HepG2 (cell line): ENCODE data around the gene ANKDD1A. TPM values are rescaled to one million over a fixed set of nuclear protein-coding genes. Genes with fewer than 3 reads are reported as not detected.

Experiments used
- BORCS8-MEF2B ChIP-seq: sonication (generic); formaldehyde crosslinking; IDR thresholded peaks from 2 replicates; pipeline ENCODE4 v1.8.0; 2022; ENCODE audit warnings: mild to moderate bottlenecking, missing genetic modification reagents
- FOXA1 ChIP-seq, 2 experiments: fragments of 450-650 bp in 1 of 2; sonication (generic) in 1 of 2; formaldehyde crosslinking in 1 of 2; IDR thresholded peaks; 2 replicates each; pipeline versions ENCODE4 v1.4.0 to v1.6.1; 2016 to 2020; ENCODE audit warnings: missing genetic modification reagents in 1 of 2
- IRX3 ChIP-seq: sonication (generic); formaldehyde crosslinking; IDR thresholded peaks from 2 replicates; pipeline ENCODE4 v1.8.1; 2023; ENCODE audit warnings: mild to moderate bottlenecking, low read depth, missing genetic modification reagents, borderline replicate concordance
- JARID2 ChIP-seq: sonication (generic); formaldehyde crosslinking; IDR thresholded peaks from 2 replicates; pipeline ENCODE4 v1.8.1; 2023; ENCODE audit warnings: missing genetic modification reagents, inconsistent platforms; ENCODE audit not compliant: insufficient replicate concordance
- KAT7 ChIP-seq: IDR thresholded peaks from 2 replicates; pipeline ENCODE4 v1.6.1; 2018; ENCODE audit warnings: borderline replicate concordance, missing compliant biosample characterization
- MXD3 ChIP-seq: IDR thresholded peaks from 2 replicates; pipeline ENCODE4 v1.6.1; 2016; ENCODE audit warnings: mild to moderate bottlenecking, missing biosample characterization, missing genetic modification reagents
- NFAT5 ChIP-seq: sonication (generic); formaldehyde crosslinking; IDR thresholded peaks from 2 replicates; pipeline ENCODE4 v1.4.0; 2020; ENCODE audit warnings: missing genetic modification reagents
- NFE2L2 ChIP-seq: fragments of 150-350 bp; IDR thresholded peaks from 2 replicates; pipeline ENCODE4 v1.6.1; 2014; ENCODE audit warnings: low read length
- NPAS2 ChIP-seq: sonication (generic); formaldehyde crosslinking; IDR thresholded peaks from 2 replicates; pipeline ENCODE4 v1.8.0; 2022; ENCODE audit warnings: mild to moderate bottlenecking, missing genetic modification reagents, borderline replicate concordance
- POLR2AphosphoS2 ChIP-seq: IDR thresholded peaks from 2 replicates; pipeline ENCODE4 v1.6.1; 2011; ENCODE audit warnings: low read depth, low read length, improper control_type of control experiment
- RBFOX2 ChIP-seq: fragments of 200-400 bp; formaldehyde crosslinking; IDR thresholded peaks from 2 replicates; pipeline ENCODE4 v1.6.1; 2017; ENCODE audit warnings: low read depth, mild to moderate bottlenecking, low read length
- REPIN1 ChIP-seq: sonication (generic); formaldehyde crosslinking; IDR thresholded peaks from 2 replicates; pipeline ENCODE4 v1.8.0; 2022; ENCODE audit warnings: missing genetic modification reagents, low read depth, mild to moderate bottlenecking, borderline replicate concordance
- SP5 ChIP-seq: IDR thresholded peaks from 2 replicates; pipeline ENCODE4 v1.6.1; 2016; ENCODE audit warnings: low read depth, borderline replicate concordance
- ZEB1 ChIP-seq: IDR thresholded peaks from 2 replicates; pipeline ENCODE4 v1.6.1; 2012; ENCODE audit warnings: mild to moderate bottlenecking, low read depth, inconsistent platforms; ENCODE audit not compliant: insufficient replicate concordance
- ZFP37 ChIP-seq: sonication (generic); formaldehyde crosslinking; IDR thresholded peaks from 2 replicates; pipeline ENCODE4 v1.4.0; 2020; ENCODE audit warnings: missing genetic modification reagents, borderline replicate concordance
- ZFY ChIP-seq: sonication (generic); formaldehyde crosslinking; IDR thresholded peaks from 2 replicates; pipeline ENCODE4 v1.4.0; 2020; ENCODE audit warnings: missing genetic modification reagents
- ZNF17 ChIP-seq: sonication (generic); formaldehyde crosslinking; IDR thresholded peaks from 2 replicates; pipeline ENCODE4 v1.5.0; 2020; ENCODE audit warnings: mild to moderate bottlenecking, missing genetic modification reagents
- ZNF431 ChIP-seq: sonication (generic); formaldehyde crosslinking; IDR thresholded peaks from 2 replicates; pipeline ENCODE4 v1.9.0; 2022; ENCODE audit warnings: missing genetic modification reagents, low read depth, mild to moderate bottlenecking, borderline replicate concordance
- ZNF496 ChIP-seq: sonication (generic); formaldehyde crosslinking; IDR thresholded peaks from 2 replicates; pipeline ENCODE4 v1.8.1; 2023; ENCODE audit warnings: mild to moderate bottlenecking, moderate library complexity, missing genetic modification reagents; ENCODE audit not compliant: insufficient replicate concordance
- ZNF543 ChIP-seq: sonication (generic); formaldehyde crosslinking; IDR thresholded peaks from 2 replicates; pipeline ENCODE4 v1.4.0; 2020; ENCODE audit warnings: mild to moderate bottlenecking, missing genetic modification reagents
- ZNF576 ChIP-seq: sonication (generic); formaldehyde crosslinking; IDR thresholded peaks from 2 replicates; pipeline ENCODE4 v1.4.0; 2020; ENCODE audit warnings: mild to moderate bottlenecking, missing genetic modification reagents
- ZNF597 ChIP-seq: sonication (generic); formaldehyde crosslinking; IDR thresholded peaks from 2 replicates; pipeline ENCODE4 v1.5.0; 2020; ENCODE audit warnings: missing genetic modification reagents
- ZNF660 ChIP-seq: sonication (generic); formaldehyde crosslinking; IDR thresholded peaks from 2 replicates; pipeline ENCODE4 v1.5.1; 2020; ENCODE audit warnings: mild to moderate bottlenecking, low read depth, missing genetic modification reagents, borderline replicate concordance
- polyA plus RNA-seq, 8 experiments: library from polyadenylated mRNA; depleted of rRNA in 3 of 8; stranded (reverse) in 7 of 8; unstranded in 1 of 8; fragments of >200 nt; fragmentation: Illumina TruSeq in 4 of 8; extraction: Trizol in 4 of 8; gene quantifications; 2 replicates each; pipeline versions ENCODE4 v1.2.1 to v1.2.3, GENCODE V29; 2011 to 2016; ENCODE audit warnings: low read depth in 4 of 8, missing spikeins in 1 of 8, mixed read lengths in 1 of 8; ENCODE audit not compliant: insufficient read depth in 1 of 8
- total RNA-seq, 5 experiments: library from RNA; depleted of rRNA; stranded (reverse); fragments of >200 nt; fragmentation: Illumina TruSeq; extraction: Trizol; gene quantifications; 2 replicates each; pipeline ENCODE4 v1.2.3, GENCODE V29; 2016; ENCODE audit warnings: low read depth in 1 of 5
- TF ChIP-seq, protein P1 (sequence below): sonication (generic); IDR thresholded peaks from 2 replicates; pipeline ENCODE4 v1.6.1; 2016; ENCODE audit warnings: low read depth, borderline replicate concordance

The ANKDD1A gene
- total and polyA plus RNA-seq, 2 of the 13 experiments (the other 11 are each of a cell fraction or from before 2014, with no cell fraction given), result 0.11 to 0.48 TPM

- no peak for TF ChIP-seq ZNF496 (CRISPR knock-in tag)
- no peak for TF ChIP-seq SP5 (CRISPR knock-in tag)
- TF ChIP-seq JARID2 (CRISPR knock-in tag), result no peak
- TF ChIP-seq KAT7, result no peak
- TF ChIP-seq ZNF543 (CRISPR knock-in tag), result no peak
- TF ChIP-seq, protein P1, sequence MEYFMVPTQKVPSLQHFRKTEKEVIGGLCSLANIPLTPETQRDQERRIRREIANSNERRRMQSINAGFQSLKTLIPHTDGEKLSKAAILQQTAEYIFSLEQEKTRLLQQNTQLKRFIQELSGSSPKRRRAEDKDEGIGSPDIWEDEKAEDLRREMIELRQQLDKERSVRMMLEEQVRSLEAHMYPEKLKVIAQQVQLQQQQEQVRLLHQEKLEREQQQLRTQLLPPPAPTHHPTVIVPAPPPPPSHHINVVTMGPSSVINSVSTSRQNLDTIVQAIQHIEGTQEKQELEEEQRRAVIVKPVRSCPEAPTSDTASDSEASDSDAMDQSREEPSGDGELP, result no peak
- no peak for TF ChIP-seq REPIN1 (CRISPR knock-in tag)
- no peak for TF ChIP-seq ZNF660
- TF ChIP-seq ZFY (CRISPR knock-in tag), result no peak
- no peak for TF ChIP-seq ZNF576 (CRISPR knock-in tag)
- no peak for TF ChIP-seq ZNF17 (CRISPR knock-in tag)
- no peak for TF ChIP-seq MXD3
- TF ChIP-seq NFE2L2, result peak; percentile 39; the same call in 1 of the 2 replicates
- no peak for TF ChIP-seq ZEB1
- no peak for TF ChIP-seq NFAT5
- TF ChIP-seq IRX3 (CRISPR knock-in tag), result no peak
- TF ChIP-seq ZNF597 (CRISPR knock-in tag), result no peak
- no peak for TF ChIP-seq RBFOX2
- no peak for TF ChIP-seq ZNF431 (CRISPR knock-in tag)
- no peak for TF ChIP-seq ZFP37 (CRISPR knock-in tag)
- TF ChIP-seq NPAS2 (CRISPR knock-in tag), result no peak
- TF ChIP-seq BORCS8-MEF2B (CRISPR knock-in tag), result no peak
- no peak for TF ChIP-seq FOXA1 (IDR thresholded peaks at IDR 0.05)
- TF ChIP-seq FOXA1 (CRISPR knock-in tag; IDR thresholded peaks at IDR 0.05), result peak; percentile 75
- TF ChIP-seq POLR2AphosphoS2, result no peak
Observed at GRCh38 chr15:64938192-64938591, 26.5 kb downstream of the ANKDD1A start (continued).
